ENCODE results near the gene CACUL1.

DNA sequence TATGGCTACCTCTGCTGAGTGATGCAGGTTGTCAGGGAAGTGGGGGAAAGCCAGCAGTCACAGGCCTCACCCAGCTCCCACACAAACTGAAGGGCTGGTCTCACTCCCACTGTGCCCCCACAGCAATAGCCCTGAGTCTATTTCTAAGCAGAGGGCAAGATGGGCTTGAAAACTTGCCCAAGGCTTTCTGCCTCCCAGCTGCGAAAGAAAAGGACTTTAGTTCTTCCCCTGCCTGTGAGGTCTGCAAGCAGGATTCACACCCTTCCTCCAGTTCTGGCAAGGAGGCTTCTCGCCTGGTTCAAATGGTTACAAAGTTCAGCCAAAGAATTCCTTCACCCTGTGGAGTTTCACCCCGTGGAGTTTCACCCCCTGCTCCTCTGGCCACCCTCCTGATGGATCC, 96.0 kb downstream of the CACUL1 start:
- TF ChIP-seq CTCF (IDR thresholded peaks at IDR 0.05): no peak
- no peak for TF ChIP-seq EP300 (IDR thresholded peaks at IDR 0.05)
- TF ChIP-seq POLR2A (IDR thresholded peaks at IDR 0.05): no peak
